ENCODE results near the gene PDZD2.
"Not testable (repeated sequence)": the region's sequence is repeated elsewhere in the genome, so short reads cannot be mapped to it uniquely, and the experiment has no call there.

The PDZD2 gene

GRCh38 chr5:32014096-32014745 is 375.3 kb downstream of the PDZD2 start:
- DNase-seq (ENCODE audit: low spot score) = no peak

DNA sequence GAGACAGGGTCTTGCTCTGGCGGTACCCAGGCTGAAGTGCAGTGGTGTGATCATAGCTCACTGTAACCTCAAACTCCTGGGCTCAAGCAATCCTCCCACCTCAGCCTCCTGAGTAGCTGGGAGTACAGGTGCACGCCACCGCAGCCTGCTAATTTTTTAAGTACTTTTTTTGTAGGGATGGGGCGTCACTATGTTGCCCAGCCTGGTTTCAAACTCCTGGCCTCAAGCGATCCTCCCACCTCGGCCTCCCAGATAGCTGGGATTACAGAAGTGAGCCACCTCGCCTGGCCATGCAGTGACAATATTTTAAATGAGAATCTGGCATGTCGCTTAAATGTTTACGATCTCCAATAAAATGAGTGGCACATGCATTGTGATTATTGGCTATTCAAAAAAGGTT is 376.3 kb downstream of the PDZD2 start:
- not testable (repeated sequence) for DNase-seq (ENCODE audit: low spot score)

DNA sequence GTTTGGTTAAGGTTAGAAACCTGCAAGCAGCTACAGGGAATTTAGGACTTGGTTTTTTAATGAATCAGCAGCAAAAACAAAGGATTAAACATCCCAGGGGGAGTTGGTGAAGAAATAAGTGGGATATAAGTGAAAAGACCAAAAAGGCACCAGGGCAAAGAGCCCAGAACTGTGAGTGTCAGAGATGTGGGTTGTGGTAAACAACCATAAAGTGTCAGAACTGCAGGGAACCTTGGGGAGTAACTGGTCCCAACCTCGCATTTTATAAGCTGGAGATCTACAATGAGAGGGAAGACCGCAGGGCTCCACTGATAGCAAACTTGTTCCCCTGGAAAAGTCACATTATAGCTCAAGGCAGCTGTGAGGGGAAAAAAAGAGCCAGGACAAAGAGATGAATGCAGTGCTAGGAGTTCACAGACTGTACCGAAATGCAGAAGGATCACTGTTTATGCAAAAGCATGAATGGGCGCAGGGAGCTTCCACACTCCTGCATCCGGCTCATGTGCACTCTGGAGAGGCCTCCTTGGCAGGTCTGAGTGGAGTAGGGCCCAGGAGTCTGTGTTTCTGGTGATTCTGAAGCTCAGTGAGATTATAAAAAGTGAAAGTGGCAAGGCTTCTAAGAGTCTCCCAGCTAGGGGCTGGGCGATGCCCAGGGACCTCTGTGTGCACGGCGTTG is 378.9 kb downstream of the PDZD2 start:
- DNase-seq (ENCODE audit: low spot score) = peak; percentile 28

- DNase-seq (ENCODE audit: low spot score) = no peak
Measured at GRCh38 chr5:32018476-32019436, 379.8 kb downstream of the PDZD2 start.

DNA sequence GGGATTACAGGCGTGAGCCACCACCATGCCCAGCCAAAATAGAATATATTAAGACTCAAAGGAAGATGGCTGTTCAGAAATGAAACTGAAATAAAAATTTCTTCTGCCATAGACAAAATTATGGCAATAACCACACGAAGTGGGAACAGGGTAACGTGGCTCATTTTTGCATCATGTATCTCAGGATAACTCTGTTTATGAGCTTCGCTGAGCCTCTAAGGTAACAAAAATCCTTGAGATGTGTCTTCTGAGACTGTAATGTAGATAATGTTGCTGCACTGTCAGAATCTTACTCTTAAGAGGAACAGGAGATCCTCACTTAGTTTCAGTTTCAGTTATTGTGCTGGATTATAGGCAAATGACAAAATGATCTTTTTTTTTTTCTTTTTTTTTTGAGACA is 381.3 kb downstream of the PDZD2 start:
- no peak for DNase-seq (ENCODE audit: low spot score)

- DNase-seq (ENCODE audit: low spot score) = no peak
Measured at GRCh38 chr5:32020946-32021345, 382.0 kb downstream of the PDZD2 start.

DNA sequence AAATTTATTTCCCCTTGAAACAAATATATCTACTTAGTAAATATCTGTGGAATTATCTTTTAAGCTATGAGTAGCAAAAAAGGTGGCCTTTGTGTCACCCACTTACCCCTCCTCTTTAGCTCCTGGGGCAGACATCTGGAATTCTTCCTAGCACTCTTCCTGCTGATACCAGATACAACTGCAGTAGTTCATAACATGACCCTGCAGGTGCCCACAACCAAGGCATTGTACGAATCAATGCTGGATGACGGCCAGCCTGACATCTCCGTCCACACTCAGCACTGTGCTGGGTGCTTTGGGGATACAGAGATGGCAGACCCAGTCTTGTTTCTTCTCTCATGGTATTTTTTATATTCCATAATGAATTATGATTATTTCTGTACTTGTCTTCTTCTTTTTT is 382.8 kb downstream of the PDZD2 start:
- peak; percentile 36 for DNase-seq (ENCODE audit: low spot score)

DNA sequence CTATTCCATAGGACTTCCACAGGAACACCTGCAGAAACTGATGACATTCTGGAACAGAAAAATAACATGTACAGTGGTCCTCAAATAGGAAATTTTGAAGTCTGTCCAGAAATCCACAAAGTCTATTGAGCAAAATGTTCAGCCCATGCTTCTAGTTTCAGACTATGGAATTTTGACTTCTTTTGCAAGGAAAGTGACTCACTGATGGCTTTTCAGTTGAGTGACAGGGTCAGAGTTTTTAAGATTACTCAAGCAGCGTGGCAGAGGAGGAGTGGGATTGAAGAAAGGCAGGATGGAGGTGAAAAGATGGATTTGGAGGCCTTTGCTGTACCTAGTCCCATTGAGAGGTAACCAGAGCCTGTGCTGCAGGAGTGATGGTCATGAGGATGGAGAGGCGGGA is 383.7 kb downstream of the PDZD2 start:
- DNase-seq (ENCODE audit: low spot score) = no peak

DNA sequence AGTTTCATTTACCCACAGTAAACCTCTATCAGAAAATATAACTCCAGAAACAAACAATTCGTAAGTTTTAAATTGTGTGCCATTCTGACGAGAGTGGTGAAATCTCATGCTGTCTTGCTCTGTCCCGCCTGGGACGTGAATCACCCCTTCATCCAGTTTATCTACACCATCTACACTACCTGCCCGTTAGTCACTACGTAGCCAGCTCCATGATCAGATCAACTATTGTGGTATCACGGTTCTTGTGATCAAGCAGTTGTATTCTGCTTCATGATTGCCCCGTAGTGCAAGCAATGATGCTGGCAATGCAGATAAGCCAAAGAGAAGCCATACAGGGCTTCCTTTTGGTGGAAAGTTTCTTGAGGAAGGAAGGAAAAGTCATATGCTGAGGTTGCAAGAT is 384.9 kb downstream of the PDZD2 start:
- no peak for DNase-seq (ENCODE audit: low spot score)

GRCh38 chr5:32024751-32025150 is 385.8 kb downstream of the PDZD2 start:
- DNase-seq (ENCODE audit: low spot score) = no peak

DNA sequence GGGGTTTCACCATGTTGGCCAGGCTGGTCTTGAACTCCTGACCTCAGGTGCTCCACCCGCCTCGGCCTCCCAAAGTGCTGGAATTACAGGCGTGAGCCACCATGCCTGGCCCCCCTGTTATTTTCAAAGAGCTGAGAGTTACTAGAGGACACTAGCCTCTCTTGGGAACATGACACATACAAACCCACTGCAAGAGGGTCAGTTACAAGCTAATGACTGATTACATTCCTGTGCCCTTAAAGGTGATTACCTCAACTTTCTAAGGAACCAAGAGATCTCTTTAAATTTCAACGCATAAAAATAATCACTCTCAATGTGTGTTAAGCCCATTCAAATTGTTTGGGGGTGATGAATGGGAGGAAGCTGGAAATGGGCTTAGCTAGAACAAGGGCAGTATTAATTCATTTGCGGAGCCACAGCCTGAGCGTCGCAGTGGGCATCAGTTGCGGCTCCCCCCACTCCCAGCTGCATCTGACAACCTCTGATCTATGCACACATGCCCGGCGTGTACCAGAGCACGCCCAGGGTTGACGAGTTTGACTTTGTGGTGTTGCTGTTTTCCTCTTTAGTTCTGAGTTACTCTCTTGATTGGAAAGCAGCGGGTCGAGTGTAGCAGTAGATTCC is 388.3 kb downstream of the PDZD2 start:
- no peak for DNase-seq (ENCODE audit: low spot score)

GRCh38 chr5:32027717-32028458 is 389.0 kb downstream of the PDZD2 start:
- peak; percentile 82 for DNase-seq (ENCODE audit: low spot score)

- DNase-seq (ENCODE audit: low spot score) = no peak
Measured at GRCh38 chr5:32029261-32029660, 390.3 kb downstream of the PDZD2 start.

DNA sequence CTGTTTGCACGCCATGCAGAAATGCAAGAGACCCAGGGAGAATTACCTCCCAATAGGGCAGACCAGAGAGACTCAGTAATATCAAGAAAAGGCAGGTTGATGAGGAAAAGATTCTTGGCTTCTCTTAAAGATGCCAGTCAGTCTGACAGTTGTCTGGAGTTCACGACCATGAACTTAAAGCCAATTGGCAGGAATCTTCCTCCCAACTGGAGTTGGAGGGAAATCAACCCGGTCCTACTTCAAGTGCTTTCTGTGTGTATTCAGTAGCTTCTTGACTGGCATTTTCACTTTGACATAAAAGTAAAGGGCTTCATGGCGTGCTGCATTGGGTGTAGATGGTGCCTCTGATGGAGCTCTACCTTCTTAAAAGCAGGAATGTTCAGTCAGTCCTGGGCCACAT is 390.9 kb downstream of the PDZD2 start:
- DNase-seq (ENCODE audit: low spot score) = no peak

GRCh38 chr5:32030222-32030621 is 391.3 kb downstream of the PDZD2 start:
- no peak for DNase-seq (ENCODE audit: low spot score)

DNA sequence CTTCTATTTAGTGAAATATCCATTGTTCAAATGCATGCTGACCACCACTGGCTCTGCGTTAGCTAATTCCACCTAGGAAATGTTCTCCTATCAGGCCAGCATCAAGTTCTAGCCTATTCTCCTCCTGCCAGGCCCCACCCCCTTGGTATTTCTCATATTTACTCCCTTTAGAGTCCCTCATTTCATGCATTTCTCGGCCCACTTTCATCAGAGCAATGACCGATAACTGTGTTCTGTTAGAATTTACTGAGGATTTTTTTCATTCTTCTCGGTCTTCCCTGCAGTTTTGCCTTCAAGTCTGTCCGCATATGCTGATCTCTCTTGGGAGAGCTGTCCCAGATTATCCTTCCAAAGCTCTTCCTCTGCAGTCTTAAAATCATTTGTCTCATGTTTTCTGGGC is 391.8 kb downstream of the PDZD2 start:
- DNase-seq (ENCODE audit: low spot score) = no peak

DNA sequence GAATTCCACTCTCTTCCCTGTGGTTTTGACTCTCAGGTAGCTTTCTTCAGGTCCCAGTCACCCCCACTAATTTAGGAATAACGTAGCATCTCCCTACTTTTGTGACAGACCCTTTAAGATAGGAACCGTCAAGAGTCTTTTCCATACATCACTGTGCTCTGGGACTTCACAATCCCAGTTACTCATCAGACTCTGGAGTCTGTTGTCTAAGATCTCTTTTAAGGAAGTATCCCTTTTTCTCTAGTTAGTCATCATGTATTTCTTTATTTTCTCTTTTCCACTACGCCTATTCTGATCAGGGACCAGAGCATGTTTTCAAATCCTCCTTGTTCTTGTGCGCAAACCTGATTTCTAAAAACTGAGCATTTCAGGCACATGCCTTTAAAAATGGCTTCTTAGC is 392.2 kb downstream of the PDZD2 start:
- no peak for DNase-seq (ENCODE audit: low spot score)

DNA sequence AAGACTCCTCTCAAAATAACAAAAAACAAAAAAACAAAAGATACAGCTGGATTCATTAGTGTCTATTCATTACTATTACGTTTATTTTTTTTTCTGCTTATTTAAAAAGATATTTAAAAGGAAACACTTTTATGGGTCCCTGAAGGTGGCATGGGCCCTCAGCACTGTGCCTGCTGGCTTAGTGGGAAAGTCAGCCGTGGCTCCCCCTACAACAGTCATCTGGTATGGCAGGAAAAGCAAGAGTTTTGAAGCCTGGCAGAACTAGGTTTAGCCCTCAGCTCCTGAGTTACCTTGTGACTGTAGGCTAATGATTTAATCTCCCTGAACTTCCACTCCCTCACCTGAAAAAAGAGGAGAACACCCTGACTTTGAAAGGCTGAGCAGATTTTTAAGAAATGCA is 399.6 kb downstream of the PDZD2 start:
- no peak for DNase-seq (ENCODE audit: low spot score)

GRCh38 chr5:32039133-32039532 is 400.2 kb downstream of the PDZD2 start:
- not testable (repeated sequence) for DNase-seq (ENCODE audit: low spot score)

GRCh38 chr5:32039601-32040000 is 400.7 kb downstream of the PDZD2 start:
- not testable (repeated sequence) for DNase-seq (ENCODE audit: low spot score)

GRCh38 chr5:32040181-32040695 is 401.3 kb downstream of the PDZD2 start:
- not testable (repeated sequence) for DNase-seq (ENCODE audit: low spot score)
